Natural killer cell (primary cell): ENCODE data around the gene RAB3B. TPM values are rescaled to one million over a fixed set of nuclear protein-coding genes. Genes with fewer than 3 reads are reported as not detected.
A peak's percentile ranks its signal among the peaks of the same experiment; 100 is the strongest.

Source experiments
- ATAC-seq, 3 donors: fragments of 150-1000 bp in 2 of 3; fragments of 200-7000 bp in 1 of 3; cut with Tn5 transposase; 1 replicate in 1 of 3; 2 replicates in 2 of 3; pipeline ENCODE4 v1.10.0; 2021; ENCODE audit warnings: mild to moderate bottlenecking in 2 of 3, moderate library complexity in 2 of 3
- DNase-seq, 2 donors: peaks; one replicate each; pipeline versions ENCODE4 v3.0.0 to v3.0.0-alpha.2; 2013 to 2021; ENCODE audit warnings: mixed read lengths in 1 of 2
- H3K27ac ChIP-seq: one replicate; pipeline ENCODE4 v1.5.1; 2013; ENCODE audit warnings: mild to moderate bottlenecking, low read length
- H3K27me3 ChIP-seq: one replicate; pipeline ENCODE4 v1.6.1; 2013; ENCODE audit warnings: low read length; ENCODE audit not compliant: control insufficient read depth, insufficient read depth
- H3K36me3 ChIP-seq: one replicate; pipeline ENCODE4 v1.6.1; 2013; ENCODE audit warnings: low read length; ENCODE audit not compliant: control insufficient read depth, insufficient read depth
- H3K4me1 ChIP-seq: one replicate; pipeline ENCODE4 v1.6.1; 2013; ENCODE audit warnings: low read length; ENCODE audit not compliant: control insufficient read depth, insufficient read depth
- H3K4me3 ChIP-seq: one replicate; pipeline ENCODE4 v1.5.1; 2013; ENCODE audit warnings: low read length
- H3K9me3 ChIP-seq: one replicate; pipeline ENCODE4 v1.6.1; 2013; ENCODE audit warnings: low read length; ENCODE audit not compliant: control insufficient read depth, insufficient read depth
- H3K27ac Mint-ChIP-seq, 2 donors: one replicate each; pipeline ENCODE4 v1.8.0; 2022; ENCODE audit warnings: mild to moderate bottlenecking in 2 of 2, mixed read lengths in 2 of 2, moderate library complexity in 1 of 2
- H3K27me3 Mint-ChIP-seq, 2 donors: one replicate each; pipeline ENCODE4 v1.8.0; 2022; ENCODE audit warnings: low read depth in 2 of 2, mixed read lengths in 2 of 2
- H3K36me3 Mint-ChIP-seq: one replicate; pipeline ENCODE4 v1.8.0; 2022; ENCODE audit warnings: mixed read lengths
- H3K4me1 Mint-ChIP-seq, 2 donors: one replicate each; pipeline ENCODE4 v1.8.0; 2022; ENCODE audit warnings: mixed read lengths in 2 of 2
- H3K4me3 Mint-ChIP-seq: one replicate; pipeline ENCODE4 v1.8.0; 2022; ENCODE audit warnings: mild to moderate bottlenecking, moderate library complexity, mixed read lengths
- H3K9me3 Mint-ChIP-seq, 2 donors: one replicate each; pipeline ENCODE4 v1.8.0; 2022; ENCODE audit warnings: mixed read lengths in 2 of 2
- WGBS: methylation state at CpG from one replicate; pipeline ENCODE4 v1.1.7; 2013; ENCODE audit warnings: missing lambda C conversion rate; ENCODE audit not compliant: insufficient coverage; 5-methylcytosine and 5-hydroxymethylcytosine counted together
- intact Hi-C: fragments of 100-400 bp; cut with micrococcal nuclease; formaldehyde crosslinking; loops from one replicate; pipeline ENCODE4 v1.14.2; 2022
- total RNA-seq, 4 donors: library from RNA; stranded (reverse); fragments of 120-200 nt in 1 of 4; gene quantifications; one replicate each; pipeline versions ENCODE4 v1.2.3 to v1.2.4, GENCODE V29; 2013 to 2022
- TF ChIP-seq, protein P1 (sequence below): fragments of 200-600 bp; IDR thresholded peaks from one replicate; pipeline ENCODE4 v1.8.0; 2022; ENCODE audit warnings: antibody characterized with exemption

Gene RAB3B
- total RNA-seq, 3 donors from 2014 or later (not counting 1 experiment from before 2014, with no cell fraction given), result 0.03 TPM; not detected in 2

DNA sequence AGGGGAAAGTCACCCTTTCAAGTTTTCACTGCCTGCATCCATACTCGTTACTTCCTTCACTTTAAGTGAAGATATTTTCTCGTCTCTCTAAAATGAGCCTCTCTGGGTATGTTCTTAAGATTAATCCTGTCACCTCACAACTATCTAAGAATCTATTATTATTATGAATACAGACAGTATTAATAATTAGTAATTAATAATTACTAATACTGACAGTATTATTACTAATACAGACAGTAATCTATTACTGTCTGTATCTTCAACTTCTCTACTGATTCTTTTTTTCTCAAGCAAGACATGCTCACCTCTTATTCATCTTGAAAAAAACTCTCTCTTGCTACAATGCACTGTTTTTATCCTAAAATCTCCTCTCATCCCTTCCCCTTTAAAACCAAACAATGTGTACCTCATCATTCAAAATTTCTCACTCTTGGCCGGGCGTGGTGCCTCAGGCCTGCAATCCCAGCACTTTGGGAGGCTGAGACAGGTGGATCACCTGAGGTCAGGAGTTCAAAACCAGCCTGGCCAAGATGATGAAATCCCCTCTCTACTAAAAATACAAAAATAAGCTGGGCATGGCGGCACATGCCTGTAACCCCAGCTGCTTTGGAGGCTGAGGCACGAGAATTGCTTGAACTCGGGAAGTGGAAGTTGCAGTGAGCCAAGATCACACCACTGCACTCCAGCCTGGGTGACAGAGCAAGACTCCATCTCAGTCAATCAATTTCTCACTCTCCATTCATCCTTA lies 119.7 kb downstream of the RAB3B start:
- no peak overlapping the region for H3K27ac ChIP-seq
- H3K27ac Mint-ChIP-seq, result peak overlapping the region; percentile 37 to 73
- H3K4me3 ChIP-seq, result no peak overlapping the region
- WGBS, result 95% methylated on average over 6 of the region's 7 CpGs
- peaks cover 18% of the 10 kb centered on the region for H3K4me1 ChIP-seq
- H3K36me3 ChIP-seq, result peaks cover 5% of the 10 kb centered on the region
- peaks cover 54 to 61% of the 10 kb centered on the region in 2 donors for H3K4me1 Mint-ChIP-seq
- ATAC-seq (no peak), DNase-seq (no peak)
- no peak overlapping the region for H3K4me3 Mint-ChIP-seq
- H3K9me3 ChIP-seq, result no peaks in the 10 kb centered on the region
- no peaks in the 10 kb centered on the region for H3K27me3 Mint-ChIP-seq
- H3K9me3 Mint-ChIP-seq, result no peaks in the 10 kb centered on the region
- no peaks in the 10 kb centered on the region for H3K27me3 ChIP-seq
- H3K36me3 Mint-ChIP-seq, result no peaks in the 10 kb centered on the region
- TF ChIP-seq, protein P1, sequence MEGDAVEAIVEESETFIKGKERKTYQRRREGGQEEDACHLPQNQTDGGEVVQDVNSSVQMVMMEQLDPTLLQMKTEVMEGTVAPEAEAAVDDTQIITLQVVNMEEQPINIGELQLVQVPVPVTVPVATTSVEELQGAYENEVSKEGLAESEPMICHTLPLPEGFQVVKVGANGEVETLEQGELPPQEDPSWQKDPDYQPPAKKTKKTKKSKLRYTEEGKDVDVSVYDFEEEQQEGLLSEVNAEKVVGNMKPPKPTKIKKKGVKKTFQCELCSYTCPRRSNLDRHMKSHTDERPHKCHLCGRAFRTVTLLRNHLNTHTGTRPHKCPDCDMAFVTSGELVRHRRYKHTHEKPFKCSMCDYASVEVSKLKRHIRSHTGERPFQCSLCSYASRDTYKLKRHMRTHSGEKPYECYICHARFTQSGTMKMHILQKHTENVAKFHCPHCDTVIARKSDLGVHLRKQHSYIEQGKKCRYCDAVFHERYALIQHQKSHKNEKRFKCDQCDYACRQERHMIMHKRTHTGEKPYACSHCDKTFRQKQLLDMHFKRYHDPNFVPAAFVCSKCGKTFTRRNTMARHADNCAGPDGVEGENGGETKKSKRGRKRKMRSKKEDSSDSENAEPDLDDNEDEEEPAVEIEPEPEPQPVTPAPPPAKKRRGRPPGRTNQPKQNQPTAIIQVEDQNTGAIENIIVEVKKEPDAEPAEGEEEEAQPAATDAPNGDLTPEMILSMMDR, result no peak
- intact Hi-C loops, result no loop called here

DNA sequence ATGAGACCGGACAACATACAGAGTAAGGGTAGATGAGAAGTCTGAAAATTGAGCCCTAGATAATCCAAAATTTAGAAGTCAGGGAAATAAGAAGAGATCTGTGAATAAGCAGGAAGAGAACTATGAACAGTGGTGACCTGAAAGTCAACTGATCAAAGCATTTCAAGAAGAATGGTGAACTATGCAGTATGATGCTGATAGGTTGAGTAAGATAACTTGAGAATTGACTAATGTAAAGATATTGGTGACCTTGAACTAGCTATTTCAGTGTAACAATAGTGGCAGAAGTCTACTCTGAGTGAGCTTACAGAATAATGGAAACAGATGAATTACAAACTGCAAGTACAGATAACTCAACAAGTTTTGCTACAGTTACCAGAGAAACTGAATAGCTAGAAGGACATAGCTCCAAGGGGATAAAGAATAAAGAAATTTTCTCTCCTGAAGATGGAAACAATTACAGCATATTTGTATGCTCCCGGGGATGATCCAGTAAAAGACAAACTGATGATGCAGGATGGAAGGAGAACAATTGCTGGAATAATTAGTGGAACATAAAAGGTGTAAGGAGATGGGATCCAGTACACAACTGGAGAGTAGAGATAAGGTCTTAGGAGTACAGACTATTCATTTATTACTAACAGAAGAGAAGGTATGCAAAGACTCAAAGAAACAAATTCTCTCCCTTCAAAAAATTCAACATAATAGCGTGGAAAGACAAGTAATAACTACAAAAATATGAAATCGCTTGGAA lies 122.8 kb downstream of the RAB3B start:
- TF ChIP-seq, protein P1, result no peak
- Histone ChIP-seq H3K9me3 (no peaks in the 10 kb centered on the region), H3K4me1 (peaks cover 11% of the 10 kb centered on the region), H3K27me3 (no peaks in the 10 kb centered on the region), H3K4me3 (no peak overlapping the region), H3K36me3 (peaks cover 2% of the 10 kb centered on the region), H3K27ac (no peak overlapping the region)
- H3K9me3 Mint-ChIP-seq, result no peaks in the 10 kb centered on the region
- H3K27me3 Mint-ChIP-seq, result no peaks in the 10 kb centered on the region
- peaks cover 50 to 51% of the 10 kb centered on the region in 2 donors for H3K4me1 Mint-ChIP-seq
- H3K4me3 Mint-ChIP-seq, result no peak overlapping the region
- intact Hi-C loops, result no loop called here
- WGBS, result 98% methylated on average over 4 of the region's 4 CpGs
- peak overlapping the region; percentile 50 to 67 for H3K27ac Mint-ChIP-seq
- no peak for ATAC-seq
- no peak for DNase-seq
- H3K36me3 Mint-ChIP-seq, result no peaks in the 10 kb centered on the region

DNA sequence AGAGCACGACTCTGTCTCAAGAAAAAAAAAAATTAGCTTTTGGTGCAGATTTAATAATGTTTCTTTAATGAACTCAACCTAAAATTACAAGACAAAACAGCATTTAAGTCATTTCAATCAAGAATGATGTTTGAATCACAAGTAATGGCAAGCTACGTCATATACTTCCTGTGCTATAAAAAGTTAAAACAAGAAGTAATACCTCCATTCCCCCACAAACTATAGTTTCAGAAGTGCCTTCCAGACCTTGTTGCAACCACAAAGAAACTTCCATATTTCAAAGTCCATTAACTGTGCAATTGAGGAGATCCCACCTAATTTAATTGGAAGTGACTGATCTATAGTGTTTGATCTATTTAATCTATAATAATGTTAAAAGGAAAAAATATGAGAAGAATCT lies 127.1 kb downstream of the RAB3B start:
- DNase-seq, result peak in 1 of 2 donors; percentile 39
- Histone ChIP-seq H3K4me3 (no peak overlapping the region), H3K27me3 (no peaks in the 10 kb centered on the region), H3K36me3 (peaks cover 2% of the 10 kb centered on the region), H3K4me1 (peaks cover 4% of the 10 kb centered on the region), H3K9me3 (no peaks in the 10 kb centered on the region), H3K27ac (peak overlapping the region; percentile 32)
- Mint-ChIP-seq H3K4me1 (peaks cover 45 to 47% of the 10 kb centered on the region in 2 donors), H3K4me3 (no peak overlapping the region), H3K36me3 (no peaks in the 10 kb centered on the region), H3K27ac (peak overlapping the region; percentile 74 to 79), H3K9me3 (no peaks in the 10 kb centered on the region), H3K27me3 (no peaks in the 10 kb centered on the region)
- TF ChIP-seq, protein P1, result no peak
- intact Hi-C loops, result loop anchor here (1.0 kb wide), 1 partner anchor 15 kb away; the partner anchor contains the start of gene NRDC
- peak; percentile 75 to 93 (median 81) for ATAC-seq
- WGBS, result 50% methylated on average over 1 of the region's 2 CpGs
